ENCODE measurements around the gene JADE2.

Gene JADE2

GRCh38 chr5:134534058-134534725 lies 8.7 kb downstream of the JADE2 start:
- no peak for DNase-seq (ENCODE audit: low read depth)
- H3K4me3 ChIP-seq (ENCODE audit: low read length), result no peak overlapping the region
- TF ChIP-seq CTCF (conservative IDR thresholded peaks at IDR 0.05; ENCODE audit: low read length), result no peak

GRCh38 chr5:134534726-134535110 lies 9.2 kb downstream of the JADE2 start:
- no peak for TF ChIP-seq CTCF (conservative IDR thresholded peaks at IDR 0.05; ENCODE audit: low read length)
- no peak overlapping the region for H3K4me3 ChIP-seq (ENCODE audit: low read length)
- no peak for DNase-seq (ENCODE audit: low read depth)

GRCh38 chr5:134536876-134537275 lies 11.4 kb downstream of the JADE2 start:
- DNase-seq (ENCODE audit: low read depth), result no peak
- no peak for TF ChIP-seq CTCF (conservative IDR thresholded peaks at IDR 0.05; ENCODE audit: low read length)
- H3K4me3 ChIP-seq (ENCODE audit: low read length), result no peak overlapping the region

GRCh38 chr5:134537297-134537696 lies 11.8 kb downstream of the JADE2 start:
- no peak for TF ChIP-seq CTCF (conservative IDR thresholded peaks at IDR 0.05; ENCODE audit: low read length)
- H3K4me3 ChIP-seq (ENCODE audit: low read length), result no peak overlapping the region
- DNase-seq (ENCODE audit: low read depth), result no peak

- no peak for TF ChIP-seq CTCF (conservative IDR thresholded peaks at IDR 0.05; ENCODE audit: low read length)
- DNase-seq (ENCODE audit: low read depth), result no peak
- H3K4me3 ChIP-seq (ENCODE audit: low read length), result no peak overlapping the region
Observed at GRCh38 chr5:134538296-134538695, 12.8 kb downstream of the JADE2 start.

GRCh38 chr5:134539732-134540131 lies 14.3 kb downstream of the JADE2 start:
- no peak for DNase-seq (ENCODE audit: low read depth)
- TF ChIP-seq CTCF (conservative IDR thresholded peaks at IDR 0.05; ENCODE audit: low read length), result no peak
- no peak overlapping the region for H3K4me3 ChIP-seq (ENCODE audit: low read length)

All from AG10803 (cell line).